ENCODE measurements around the gene RTKN.

- TF ChIP-seq CTCF (IDR thresholded peaks at IDR 0.05) (no peak), ZFP36 (IDR thresholded peaks at IDR 0.05; ENCODE audit: borderline replicate concordance, partially characterized antibody) (no peak)
Measured at GRCh38 chr2:74481431-74481830, 39.7 kb upstream of the RTKN start.

Data from A549 (cell line).